Body of pancreas (tissue), 4 donors: ENCODE data around the gene UBR7.

Experiments
- CTCF ChIP-seq, 7 experiments: fragments of 450-650 bp in 4 of 7; fragments of 200-600 bp in 3 of 7; sonication (generic) in 3 of 7; IDR thresholded peaks; one replicate each; pipeline ENCODE4 v1.5.1; 2016 to 2019; ENCODE audit warnings: antibody characterized with exemption in 7 of 7
- POLR2A ChIP-seq, 3 donors: fragments of 450-650 bp; IDR thresholded peaks; one replicate each; pipeline ENCODE4 v1.6.1; 2016; ENCODE audit warnings: antibody characterized with exemption in 3 of 3, mild to moderate bottlenecking in 2 of 3

GRCh38 chr14:93231129-93231979, 24.3 kb downstream of the UBR7 start:
- TF ChIP-seq CTCF (IDR thresholded peaks at IDR 0.05) (no peak), POLR2A (IDR thresholded peaks at IDR 0.05) (no peak)
